Measurements from ENCODE around the gene UBAC2.

The UBAC2 gene

GRCh38 chr13:99273128-99273527 is 72.5 kb downstream of the UBAC2 start:
- no peak for DNase-seq

GRCh38 chr13:99275093-99275469 is 74.4 kb downstream of the UBAC2 start:
- no peak for DNase-seq

- DNase-seq = no peak
These were observed 76.1 kb downstream of the UBAC2 start for GRCh38 chr13:99276706-99277105.

- DNase-seq = no peak
These were observed 77.0 kb downstream of the UBAC2 start for GRCh38 chr13:99277629-99278028.

GRCh38 chr13:99278200-99278599 is 77.5 kb downstream of the UBAC2 start:
- DNase-seq = no peak

GRCh38 chr13:99278843-99279242 is 78.2 kb downstream of the UBAC2 start:
- no peak for DNase-seq

- DNase-seq = no peak
These were observed 79.0 kb downstream of the UBAC2 start for GRCh38 chr13:99279637-99280036.

GRCh38 chr13:99280166-99280565 is 79.5 kb downstream of the UBAC2 start:
- DNase-seq = no peak

- no peak for DNase-seq
These were observed 81.2 kb downstream of the UBAC2 start for GRCh38 chr13:99281811-99282263.

- DNase-seq = no peak
These were observed 81.9 kb downstream of the UBAC2 start for GRCh38 chr13:99282264-99283231.

GRCh38 chr13:99285432-99286182 is 85.0 kb downstream of the UBAC2 start:
- DNase-seq = no peak

- DNase-seq = no peak
These were observed 86.9 kb downstream of the UBAC2 start for GRCh38 chr13:99287551-99287950.

GRCh38 chr13:99288089-99288488 is 87.4 kb downstream of the UBAC2 start:
- no peak for DNase-seq

- DNase-seq = no peak
These were observed 88.6 kb downstream of the UBAC2 start for GRCh38 chr13:99289271-99289670.

- no peak for DNase-seq
These were observed 89.2 kb downstream of the UBAC2 start for GRCh38 chr13:99289674-99290337.

GRCh38 chr13:99290894-99291293 is 90.2 kb downstream of the UBAC2 start:
- no peak for DNase-seq

- no peak for DNase-seq
These were observed 92.5 kb downstream of the UBAC2 start for GRCh38 chr13:99293178-99293577.

- DNase-seq = no peak
These were observed 93.5 kb downstream of the UBAC2 start for GRCh38 chr13:99294198-99294597.

- no peak for DNase-seq
These were observed 94.3 kb downstream of the UBAC2 start for GRCh38 chr13:99294958-99295357.

- DNase-seq = no peak
These were observed 95.0 kb downstream of the UBAC2 start for GRCh38 chr13:99295488-99296252.

GRCh38 chr13:99296398-99296797 is 95.7 kb downstream of the UBAC2 start:
- DNase-seq = no peak

- no peak for DNase-seq
These were observed 96.7 kb downstream of the UBAC2 start for GRCh38 chr13:99297331-99297730.

- no peak for DNase-seq
These were observed 97.4 kb downstream of the UBAC2 start for GRCh38 chr13:99298056-99298455.
